GM20000 (cell line): ENCODE measurements around the gene TTC7B.

ENCODE experiments used
- DNase-seq: peaks from one replicate; pipeline ENCODE4 v3.0.0; 2012; ENCODE audit warnings: low spot score
- TF ChIP-seq, protein P1 (sequence below): IDR thresholded peaks from 2 replicates; pipeline ENCODE4 v1.5.1; 2012; ENCODE audit warnings: mild to moderate bottlenecking, control low read depth; ENCODE audit errors: extremely low read depth, missing control alignments

TTC7B gene

GRCh38 chr14:90513161-90514014 lies 302.8 kb downstream of the TTC7B start:
- DNase-seq = no peak
- TF ChIP-seq, protein P1, sequence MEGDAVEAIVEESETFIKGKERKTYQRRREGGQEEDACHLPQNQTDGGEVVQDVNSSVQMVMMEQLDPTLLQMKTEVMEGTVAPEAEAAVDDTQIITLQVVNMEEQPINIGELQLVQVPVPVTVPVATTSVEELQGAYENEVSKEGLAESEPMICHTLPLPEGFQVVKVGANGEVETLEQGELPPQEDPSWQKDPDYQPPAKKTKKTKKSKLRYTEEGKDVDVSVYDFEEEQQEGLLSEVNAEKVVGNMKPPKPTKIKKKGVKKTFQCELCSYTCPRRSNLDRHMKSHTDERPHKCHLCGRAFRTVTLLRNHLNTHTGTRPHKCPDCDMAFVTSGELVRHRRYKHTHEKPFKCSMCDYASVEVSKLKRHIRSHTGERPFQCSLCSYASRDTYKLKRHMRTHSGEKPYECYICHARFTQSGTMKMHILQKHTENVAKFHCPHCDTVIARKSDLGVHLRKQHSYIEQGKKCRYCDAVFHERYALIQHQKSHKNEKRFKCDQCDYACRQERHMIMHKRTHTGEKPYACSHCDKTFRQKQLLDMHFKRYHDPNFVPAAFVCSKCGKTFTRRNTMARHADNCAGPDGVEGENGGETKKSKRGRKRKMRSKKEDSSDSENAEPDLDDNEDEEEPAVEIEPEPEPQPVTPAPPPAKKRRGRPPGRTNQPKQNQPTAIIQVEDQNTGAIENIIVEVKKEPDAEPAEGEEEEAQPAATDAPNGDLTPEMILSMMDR = no peak

- TF ChIP-seq, protein P1 = no peak
- DNase-seq = no peak
These were observed 303.8 kb downstream of the TTC7B start for GRCh38 chr14:90512329-90512991.

DNA sequence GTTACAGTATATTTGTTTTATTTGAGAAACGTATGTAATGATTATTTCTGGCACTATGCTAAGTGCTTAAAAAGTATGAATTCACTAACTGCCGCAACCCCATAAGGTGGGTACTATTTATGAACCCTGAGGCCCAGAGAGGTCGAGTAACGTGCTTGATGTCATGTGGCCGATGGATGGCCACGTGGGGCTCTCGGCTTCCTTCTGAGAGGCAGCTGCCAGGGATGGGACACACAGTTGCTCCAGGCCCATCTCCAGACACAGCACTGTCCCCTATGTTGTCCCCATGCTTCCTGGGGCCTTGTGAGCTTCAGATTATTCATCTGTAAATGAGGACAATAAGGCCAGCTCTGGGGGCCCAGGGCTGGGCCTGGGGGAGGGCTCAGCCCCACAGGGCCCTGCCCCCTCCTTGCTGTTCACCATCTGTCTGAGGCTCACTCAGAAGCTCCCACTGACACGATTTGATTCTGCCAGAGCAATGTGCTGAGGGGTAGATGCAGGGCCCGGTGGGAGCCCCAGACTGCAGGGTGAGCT lies 304.4 kb downstream of the TTC7B start:
- no peak for DNase-seq
- TF ChIP-seq, protein P1 = no peak

DNA sequence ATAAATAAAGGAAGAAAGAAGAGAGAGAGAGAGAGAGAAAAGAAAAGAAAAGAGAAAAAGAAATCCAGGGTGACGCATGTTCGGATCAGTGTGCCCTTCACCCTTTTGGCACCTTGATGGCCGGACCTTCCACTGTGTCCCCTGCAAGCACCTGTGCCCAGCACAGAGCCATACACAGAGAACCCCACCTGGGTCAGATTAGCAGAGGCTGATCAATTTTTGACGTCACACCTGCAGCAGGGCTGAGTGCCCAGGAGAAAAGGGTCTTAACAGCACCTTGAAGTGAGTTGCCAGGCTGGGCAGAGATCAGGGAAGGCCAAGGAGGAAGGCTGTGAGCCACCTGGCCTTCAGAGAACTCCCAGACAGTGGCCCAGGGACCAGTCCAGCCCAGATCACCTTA lies 305.0 kb downstream of the TTC7B start:
- no peak for DNase-seq
- TF ChIP-seq, protein P1 = no peak

DNA sequence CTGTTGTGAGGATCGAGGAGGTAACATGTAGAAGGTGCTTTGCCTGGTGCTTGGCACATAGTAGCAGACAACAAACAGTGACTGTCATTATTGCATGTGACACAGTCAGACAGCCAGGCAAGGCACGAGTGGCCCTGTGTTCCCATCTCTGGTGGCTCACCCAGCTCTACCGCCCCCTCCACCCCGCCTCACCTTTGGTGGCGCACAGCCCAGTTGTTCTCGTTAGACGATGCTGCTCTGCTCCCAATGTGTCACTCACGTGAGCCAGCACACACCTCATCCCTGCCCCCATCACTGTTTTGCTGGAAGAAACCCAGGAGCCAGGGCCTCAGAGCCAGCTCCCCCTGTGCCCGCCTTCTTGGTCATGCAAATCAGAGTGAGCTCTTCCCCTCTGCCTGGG lies 306.1 kb downstream of the TTC7B start:
- TF ChIP-seq, protein P1 = no peak
- no peak for DNase-seq

DNA sequence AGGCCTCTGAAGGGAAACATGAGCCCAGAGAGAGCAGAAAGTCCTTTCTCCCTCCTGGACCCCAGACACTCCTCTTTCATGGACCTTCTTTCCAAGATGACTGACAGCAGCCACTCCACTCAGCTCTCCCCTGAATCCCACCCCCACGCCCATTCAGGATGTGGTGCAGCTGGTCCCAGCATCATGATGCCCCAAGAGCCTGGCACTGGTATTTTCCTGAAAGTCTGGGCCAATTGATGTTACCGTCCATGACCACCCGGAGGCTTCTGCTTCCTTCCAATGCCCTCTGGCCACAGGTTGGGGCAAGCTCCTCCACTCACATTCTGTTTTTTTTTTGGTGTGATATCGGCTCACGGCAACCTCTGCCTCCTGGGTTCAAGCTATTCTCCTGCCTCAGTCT lies 306.8 kb downstream of the TTC7B start:
- TF ChIP-seq, protein P1 = no peak
- DNase-seq = no peak

DNA sequence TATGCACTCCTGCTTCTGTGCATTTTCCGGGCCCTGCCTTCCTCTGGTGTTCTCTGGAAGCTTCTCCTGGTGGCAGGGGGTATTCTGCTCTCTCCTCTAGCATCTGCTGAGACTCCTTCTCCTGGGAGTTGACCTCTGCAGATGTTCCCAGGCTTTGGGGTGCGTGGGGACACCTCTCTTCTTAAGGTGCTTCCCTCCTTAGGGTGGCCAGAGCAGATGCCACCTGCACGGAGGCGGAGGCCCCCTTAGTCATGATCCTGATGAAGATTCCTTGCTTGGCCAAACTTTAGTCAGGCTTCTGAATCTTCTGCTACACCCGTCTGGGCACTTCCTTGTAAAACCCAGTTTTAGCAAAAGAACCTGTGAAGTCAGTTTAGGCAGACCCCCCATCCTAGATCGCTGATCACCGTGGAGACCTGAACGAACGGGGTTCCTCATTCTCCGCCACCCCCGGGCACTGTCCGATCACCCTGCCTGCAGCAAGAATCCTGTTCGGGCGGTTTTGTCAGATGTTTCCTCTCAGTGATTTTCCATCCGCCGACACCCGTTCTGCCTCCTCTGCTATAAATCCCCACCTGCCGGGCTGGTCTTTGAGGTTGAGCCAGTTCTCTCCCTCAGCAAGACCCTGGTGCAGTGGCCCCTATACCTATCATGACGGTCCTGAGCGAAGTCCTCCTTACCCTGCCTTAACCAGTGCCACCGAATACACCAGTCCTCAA lies 307.5 kb downstream of the TTC7B start:
- no peak for DNase-seq
- TF ChIP-seq, protein P1 = no peak
